HS-27A (cell line): Measurements from ENCODE around the gene CYP39A1.
"Not testable (repeated sequence)": the region's sequence is repeated elsewhere in the genome, so short reads cannot be mapped to it uniquely, and the experiment has no call there.

Experiments used
- DNase-seq: peaks from one replicate; pipeline ENCODE4 v3.0.0-alpha.2; 2012; ENCODE audit warnings: low read depth, missing footprints

CYP39A1 gene

GRCh38 chr6:46648869-46649492 is 3.6 kb downstream of the CYP39A1 start:
- DNase-seq = no peak

GRCh38 chr6:46648108-46648507 is 4.5 kb downstream of the CYP39A1 start:
- DNase-seq = not testable (repeated sequence)

GRCh38 chr6:46645265-46645664 is 7.4 kb downstream of the CYP39A1 start:
- DNase-seq = no peak

DNA sequence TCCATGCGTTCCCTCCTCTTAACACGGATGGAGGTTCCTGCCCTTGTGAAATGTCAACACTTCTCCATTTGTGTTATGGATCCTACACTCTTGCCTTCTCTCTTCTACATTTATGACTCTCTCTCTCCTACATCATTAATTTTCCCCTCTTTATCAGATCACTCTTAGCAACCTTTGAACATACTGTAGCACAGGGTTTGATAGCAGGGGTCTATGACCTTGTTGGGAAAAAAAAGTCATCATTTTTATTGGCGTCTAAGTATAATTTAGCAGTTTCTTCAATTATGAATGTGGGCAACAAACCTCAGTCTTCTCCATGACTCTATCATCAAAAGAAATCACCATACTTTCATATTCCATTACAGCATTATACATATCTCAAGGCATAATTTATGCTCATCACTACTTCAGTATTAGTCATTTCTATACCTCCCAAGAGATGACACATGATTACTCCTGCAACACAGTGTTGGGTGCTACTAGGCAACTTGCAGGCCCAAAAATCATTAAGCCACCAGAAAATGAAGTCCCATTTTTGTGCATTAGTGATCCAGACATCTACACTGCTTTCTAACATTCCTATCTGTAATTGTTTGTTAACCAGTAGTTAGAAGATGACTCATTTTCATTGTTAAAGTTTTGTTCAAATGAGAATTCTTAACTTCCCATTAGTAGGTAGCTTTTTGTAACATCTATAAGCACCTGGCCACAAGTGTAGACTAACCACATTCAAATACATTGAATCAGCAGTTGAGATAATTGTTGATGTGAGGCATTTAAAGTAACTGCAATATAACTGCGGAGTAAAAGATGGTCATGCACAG is 9.5 kb downstream of the CYP39A1 start:
- DNase-seq = no peak

DNA sequence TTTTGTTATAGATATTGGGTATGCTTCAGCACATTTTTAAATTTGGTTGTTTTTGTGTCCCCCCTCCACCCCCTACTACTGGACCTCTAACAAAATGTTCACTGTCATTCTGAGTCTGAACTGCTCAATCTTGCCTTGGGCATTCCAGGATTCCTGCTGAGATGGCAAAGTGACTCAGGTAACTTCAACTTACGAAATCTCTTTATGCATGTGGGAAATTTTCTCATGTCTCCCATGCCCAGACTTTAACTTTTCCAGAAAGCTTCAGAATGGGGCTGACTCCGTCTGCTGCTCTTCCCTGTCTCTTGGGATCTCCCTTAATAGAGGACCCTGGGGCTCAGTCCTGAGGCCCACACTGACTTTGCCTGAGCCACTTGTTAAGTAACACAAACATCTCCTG is 14.0 kb downstream of the CYP39A1 start:
- DNase-seq = no peak

DNA sequence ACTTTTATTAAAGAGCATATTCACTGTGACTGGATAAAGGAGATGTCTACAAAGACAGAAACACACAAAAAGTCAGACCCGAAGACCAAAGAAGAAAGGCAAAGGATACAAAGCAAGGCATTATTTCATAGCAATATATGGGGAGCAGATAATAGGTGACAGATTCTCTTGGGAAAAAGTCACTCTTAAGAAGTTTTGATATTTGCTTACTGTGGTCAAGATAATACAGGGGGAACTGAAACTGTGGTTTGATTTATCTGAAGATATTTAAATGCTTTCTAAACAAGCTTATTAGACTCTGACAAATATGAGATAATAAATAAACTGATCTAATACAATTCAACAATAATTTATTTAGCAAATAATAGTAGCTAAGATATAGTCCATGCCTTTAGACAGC is 14.7 kb downstream of the CYP39A1 start:
- DNase-seq = no peak

DNA sequence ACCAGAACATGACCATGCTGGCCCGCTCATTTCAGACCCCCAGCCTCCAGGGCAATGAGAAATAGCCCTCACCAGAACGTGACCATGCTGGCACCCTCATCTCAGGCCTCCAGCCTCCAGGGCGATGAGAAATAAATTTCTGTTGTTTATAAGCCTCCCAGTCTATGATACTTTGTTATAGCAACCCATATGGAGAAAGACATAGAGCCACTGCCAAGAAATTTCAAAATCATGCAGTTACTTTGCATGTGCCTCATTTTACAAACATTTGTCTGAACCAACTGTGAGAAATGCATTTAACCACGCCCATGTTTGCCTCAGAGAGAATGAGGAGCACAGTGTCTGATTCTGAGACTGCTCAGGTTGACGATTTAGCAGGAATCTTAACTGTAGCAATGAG is 15.5 kb downstream of the CYP39A1 start:
- no peak for DNase-seq

DNA sequence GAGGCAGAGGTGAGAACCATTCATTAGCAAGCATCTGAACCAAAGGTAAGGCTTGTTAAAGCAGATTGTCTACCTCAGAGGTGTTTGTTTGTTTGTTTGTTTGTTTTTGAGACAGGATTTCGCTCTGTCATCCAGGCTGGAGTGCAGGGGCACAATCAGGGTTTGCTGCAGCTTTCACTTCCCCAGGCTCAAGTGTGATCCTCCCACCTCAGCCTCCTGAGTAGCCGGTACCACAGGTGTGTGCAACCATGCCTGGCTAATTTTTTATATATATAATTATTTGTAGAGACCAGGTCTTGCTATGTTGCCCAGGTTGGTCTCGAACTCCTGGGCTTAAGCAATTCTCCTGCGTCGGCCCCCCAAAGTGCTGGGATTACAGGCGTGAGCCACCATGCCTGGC is 17.2 kb downstream of the CYP39A1 start:
- no peak for DNase-seq

GRCh38 chr6:46632053-46632452 is 20.6 kb downstream of the CYP39A1 start:
- DNase-seq = no peak

GRCh38 chr6:46629691-46630090 is 22.9 kb downstream of the CYP39A1 start:
- DNase-seq = no peak

- DNase-seq = no peak
Observed at GRCh38 chr6:46628976-46629375, 23.6 kb downstream of the CYP39A1 start.

DNA sequence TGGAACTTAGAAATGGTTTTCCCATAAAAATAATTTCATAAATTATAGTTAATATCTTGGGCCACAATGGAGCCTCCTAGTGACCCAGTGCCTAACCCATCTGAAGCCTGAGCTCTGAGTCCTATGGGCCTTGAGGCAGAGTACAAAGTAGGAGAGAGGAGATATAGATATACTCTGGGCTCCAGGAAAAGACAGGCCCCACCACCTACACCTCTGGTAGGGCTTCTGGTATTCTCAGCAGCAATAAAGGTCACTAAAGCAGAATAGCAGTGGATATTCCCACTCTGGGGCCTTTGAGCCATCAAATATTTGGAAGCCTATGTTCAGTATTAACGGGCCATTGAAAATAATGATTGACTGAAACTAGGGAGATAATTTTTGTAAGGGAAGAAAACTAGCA is 24.1 kb downstream of the CYP39A1 start:
- no peak for DNase-seq

GRCh38 chr6:46626976-46627375 is 25.6 kb downstream of the CYP39A1 start:
- no peak for DNase-seq

GRCh38 chr6:46626228-46626909 is 26.2 kb downstream of the CYP39A1 start:
- no peak for DNase-seq

DNA sequence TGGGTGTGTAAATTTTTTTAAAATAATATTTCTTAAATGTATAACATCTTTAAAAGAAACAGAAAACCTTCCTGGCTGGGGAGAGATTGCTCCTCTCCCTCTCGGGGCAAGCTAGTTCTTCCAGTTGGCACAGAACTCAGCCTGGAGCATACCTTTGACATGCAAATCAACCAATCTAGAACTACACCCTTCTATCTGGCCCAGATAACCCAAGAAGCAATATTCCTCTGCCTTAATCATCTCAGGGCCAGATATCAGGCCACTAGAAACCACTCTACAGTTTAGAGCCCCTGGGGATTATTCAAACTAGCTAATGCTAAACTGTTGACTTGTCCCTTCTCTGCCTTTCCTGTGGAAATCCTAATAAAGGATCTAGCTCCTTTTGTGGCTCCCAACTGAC is 33.9 kb downstream of the CYP39A1 start:
- no peak for DNase-seq

- no peak for DNase-seq
Observed at GRCh38 chr6:46612645-46613044, 40.0 kb downstream of the CYP39A1 start.

DNA sequence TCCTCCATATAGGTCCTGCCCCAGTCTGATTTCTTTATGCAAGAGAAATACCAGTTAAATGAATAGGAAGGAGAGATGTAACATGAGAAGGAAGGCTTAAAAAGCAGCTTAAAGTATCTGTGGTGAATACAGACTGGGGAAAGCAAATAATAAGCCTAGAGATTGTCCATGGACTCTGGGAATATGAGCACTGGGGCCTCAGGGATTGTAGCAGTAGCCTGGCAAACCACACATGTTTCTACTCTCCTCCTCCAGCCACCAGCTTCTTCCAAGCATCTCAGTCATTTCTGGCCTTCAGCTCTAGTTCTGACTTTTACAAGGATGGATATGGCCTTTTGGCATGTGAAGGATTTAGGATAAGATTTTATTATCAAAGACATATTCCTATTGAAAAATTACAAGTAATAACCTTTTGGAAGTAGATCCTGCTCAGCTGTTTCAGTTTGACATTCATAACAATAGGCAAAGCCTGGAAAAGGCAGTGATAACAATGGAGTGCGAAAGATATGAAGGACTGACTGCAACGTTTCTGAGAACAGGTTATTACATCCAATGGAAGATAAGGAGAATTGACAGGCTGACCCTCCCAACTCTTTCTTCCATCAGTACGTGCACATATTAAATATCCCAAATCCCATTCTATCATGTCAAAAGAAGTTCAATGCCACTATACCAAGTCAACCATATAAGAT is 41.6 kb downstream of the CYP39A1 start:
- DNase-seq = no peak

- no peak for DNase-seq
Observed at GRCh38 chr6:46606338-46606737, 46.3 kb downstream of the CYP39A1 start.

- no peak for DNase-seq
Observed at GRCh38 chr6:46605091-46605797, 47.4 kb downstream of the CYP39A1 start.

- DNase-seq = no peak
Observed at GRCh38 chr6:46598215-46598614, 54.4 kb downstream of the CYP39A1 start.

GRCh38 chr6:46592740-46593139 is 59.9 kb downstream of the CYP39A1 start:
- no peak for DNase-seq

- DNase-seq = no peak
Observed at GRCh38 chr6:46592046-46592445, 60.6 kb downstream of the CYP39A1 start.
